Lower leg skin (tissue), 3 donors: ENCODE data around the gene GPRASP1.
"Not testable (repeated sequence)": the region's sequence is repeated elsewhere in the genome, so short reads cannot be mapped to it uniquely, and the experiment has no call there.

Experiments used
- CTCF ChIP-seq, 3 donors: fragments of 450-650 bp; IDR thresholded peaks; one replicate each; pipeline ENCODE4 v1.5.1; 2016; ENCODE audit warnings: antibody characterized with exemption in 3 of 3, mild to moderate bottlenecking in 3 of 3, moderate library complexity in 2 of 3
- POLR2A ChIP-seq, 2 donors: fragments of 450-650 bp; IDR thresholded peaks; one replicate each; pipeline ENCODE4 v1.6.1; 2016 to 2017; ENCODE audit warnings: antibody characterized with exemption in 2 of 2, mild to moderate bottlenecking in 1 of 2, moderate library complexity in 1 of 2

GRCh38 chrX:102677479-102677878 is 26.2 kb downstream of the GPRASP1 start:
- not testable (repeated sequence) for TF ChIP-seq CTCF, POLR2A (IDR thresholded peaks at IDR 0.05)
